MM.1S (cell line): ENCODE data around the gene PLS3.

Source experiments
- CTCF ChIP-seq: fragments of 300-600 bp; sonication (generic); IDR thresholded peaks from 2 replicates; pipeline ENCODE4 v1.5.1; 2016; ENCODE audit warnings: antibody characterized with exemption, low read length, mixed read lengths
- EZH2 ChIP-seq: fragments of 300-600 bp; sonication (generic); optimal IDR thresholded peaks from 2 replicates; pipeline ENCODE3; 2017; ENCODE audit warnings: low read depth, mild to moderate bottlenecking, antibody characterized with exemption, low read length, mixed read lengths
- EZH2phosphoT487 ChIP-seq: fragments of 300-600 bp; sonication (generic); IDR thresholded peaks from 2 replicates; pipeline ENCODE4 v1.6.1; 2018; ENCODE audit warnings: antibody characterized with exemption, low read length

- no peak for TF ChIP-seq CTCF
- TF ChIP-seq EZH2phosphoT487, result no peak
- TF ChIP-seq EZH2, result no peak
Measured at GRCh38 chrX:115639334-115639880, 78.4 kb downstream of the PLS3 start.
